ENCODE measurements around the gene RPRD1A. TPM values are rescaled to one million over a fixed set of nuclear protein-coding genes. Genes with fewer than 3 reads are reported as not detected.

RPRD1A gene
- total RNA-seq, 1 donor from 2014 or later, result 198 TPM

- Mint-ChIP-seq H3K4me3 (no peak overlapping the region), H3K27me3 (ENCODE audit: insufficient read depth, low read depth) (no peaks in the 10 kb centered on the region), H3K27ac (no peak overlapping the region), H3K4me1 (no peaks in the 10 kb centered on the region), H3K36me3 (peaks cover 43% of the 10 kb centered on the region), H3K9me3 (peaks cover 44% of the 10 kb centered on the region)
- Histone ChIP-seq H3K4me3 (no peak overlapping the region), H3K4me1 (no peaks in the 10 kb centered on the region), H4K20me1 (ENCODE audit: low read depth) (peaks cover 46% of the 10 kb centered on the region), H3K27ac (no peak overlapping the region), H3K27me3 (no peaks in the 10 kb centered on the region), H3K4me2 (no peak overlapping the region), H3K79me2 (ENCODE audit: low read depth) (peaks cover 99% of the 10 kb centered on the region), H3K9ac (no peak overlapping the region), H2AFZ (replicated peaks) (no peak overlapping the region), H3K9me3 (ENCODE audit: low read depth) (no peaks in the 10 kb centered on the region), H3F3A (ENCODE audit: low read depth) (no peaks in the 10 kb centered on the region), H3K36me3 (peaks cover 6% of the 10 kb centered on the region)
- no peak for DNase-seq (ENCODE audit: low spot score)
- TF ChIP-seq CTCF (IDR thresholded peaks at IDR 0.05), result no peak
- TF ChIP-seq EZH2 (IDR thresholded peaks at IDR 0.05), result no peak
- no peak for TF ChIP-seq EZH2phosphoT487 (IDR thresholded peaks at IDR 0.05)
These were observed 8.7 kb downstream of the RPRD1A start for GRCh38 chr18:36058674-36059073.

DNA sequence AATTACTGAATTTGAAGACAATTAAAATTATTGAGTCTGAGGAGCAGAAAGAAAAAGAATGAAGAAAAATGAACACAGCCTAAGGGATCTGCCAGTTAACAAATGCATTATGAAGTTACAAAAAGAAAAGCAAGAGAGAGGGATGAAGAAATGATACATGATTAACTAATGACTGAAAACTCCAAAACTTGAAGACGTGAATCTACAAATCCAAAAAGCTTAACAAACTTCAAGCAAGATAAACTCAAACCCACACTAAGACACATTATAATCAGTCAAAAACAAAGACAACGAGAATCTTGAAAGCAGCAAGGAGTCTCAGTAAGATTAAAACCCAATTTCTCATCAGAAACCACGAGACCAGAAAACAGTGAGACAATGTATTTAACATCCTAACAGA lies 15.6 kb downstream of the RPRD1A start:
- no peaks in the 10 kb centered on the region for H3K4me1 ChIP-seq
- no peaks in the 10 kb centered on the region for H3K27me3 ChIP-seq
- H2AFZ ChIP-seq (replicated peaks), result no peak overlapping the region
- DNase-seq (ENCODE audit: low spot score), result no peak
- H3K4me1 Mint-ChIP-seq, result no peaks in the 10 kb centered on the region
- no peaks in the 10 kb centered on the region for H3F3A ChIP-seq (ENCODE audit: low read depth)
- peaks cover 100% of the 10 kb centered on the region for H3K79me2 ChIP-seq (ENCODE audit: low read depth)
- no peaks in the 10 kb centered on the region for H3K27me3 Mint-ChIP-seq (ENCODE audit: insufficient read depth, low read depth)
- H3K4me3 ChIP-seq, result no peak overlapping the region
- no peak overlapping the region for H3K9ac ChIP-seq
- no peak overlapping the region for H3K4me2 ChIP-seq
- H3K36me3 Mint-ChIP-seq, result peaks cover 57% of the 10 kb centered on the region
- peaks cover 64% of the 10 kb centered on the region for H3K9me3 Mint-ChIP-seq
- peaks cover 13% of the 10 kb centered on the region for H4K20me1 ChIP-seq (ENCODE audit: low read depth)
- peaks cover 9% of the 10 kb centered on the region for H3K36me3 ChIP-seq
- no peak overlapping the region for H3K27ac ChIP-seq
- H3K27ac Mint-ChIP-seq, result no peak overlapping the region
- no peak overlapping the region for H3K4me3 Mint-ChIP-seq
- TF ChIP-seq EZH2phosphoT487 (IDR thresholded peaks at IDR 0.05) (no peak), CTCF (IDR thresholded peaks at IDR 0.05) (no peak), EZH2 (IDR thresholded peaks at IDR 0.05) (no peak)
- H3K9me3 ChIP-seq (ENCODE audit: low read depth), result no peaks in the 10 kb centered on the region

DNA sequence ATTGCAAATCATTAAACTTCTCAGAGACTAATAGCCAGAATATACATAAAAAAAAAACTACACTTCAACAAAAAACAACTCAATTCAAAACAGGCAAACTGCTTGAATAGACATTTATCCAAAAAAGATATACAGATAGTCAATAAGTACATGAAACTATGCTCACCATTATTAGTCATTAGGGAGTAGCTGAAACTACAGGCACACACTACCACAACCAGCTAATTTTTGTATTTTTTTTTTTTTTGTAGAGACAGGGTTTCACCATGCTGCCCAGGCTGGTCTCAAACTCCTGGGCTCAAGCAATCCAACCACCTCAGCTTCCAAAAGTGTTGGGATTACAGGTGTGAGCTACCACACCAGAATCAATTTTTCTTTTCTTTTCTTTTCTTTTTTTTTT lies 16.9 kb downstream of the RPRD1A start:
- Mint-ChIP-seq H3K4me1 (no peaks in the 10 kb centered on the region), H3K27me3 (ENCODE audit: insufficient read depth, low read depth) (no peaks in the 10 kb centered on the region), H3K36me3 (peaks cover 65% of the 10 kb centered on the region), H3K27ac (no peak overlapping the region), H3K9me3 (peaks cover 73% of the 10 kb centered on the region), H3K4me3 (no peak overlapping the region)
- Histone ChIP-seq H3K27me3 (no peaks in the 10 kb centered on the region), H3K27ac (no peak overlapping the region), H3F3A (ENCODE audit: low read depth) (no peaks in the 10 kb centered on the region), H4K20me1 (ENCODE audit: low read depth) (peaks cover 4% of the 10 kb centered on the region), H2AFZ (replicated peaks) (no peak overlapping the region), H3K79me2 (ENCODE audit: low read depth) (peaks cover 100% of the 10 kb centered on the region), H3K9me3 (ENCODE audit: low read depth) (no peaks in the 10 kb centered on the region), H3K4me1 (no peaks in the 10 kb centered on the region), H3K4me2 (no peak overlapping the region), H3K9ac (no peak overlapping the region), H3K36me3 (peaks cover 9% of the 10 kb centered on the region), H3K4me3 (no peak overlapping the region)
- DNase-seq (ENCODE audit: low spot score), result no peak
- TF ChIP-seq CTCF (IDR thresholded peaks at IDR 0.05), result no peak
- no peak for TF ChIP-seq EZH2 (IDR thresholded peaks at IDR 0.05)
- no peak for TF ChIP-seq EZH2phosphoT487 (IDR thresholded peaks at IDR 0.05)

All from neural progenitor cell (in vitro differentiated cells).